ENCODE results near the gene WDR88. TPM values are rescaled to one million over a fixed set of nuclear protein-coding genes. Genes with fewer than 3 reads are reported as not detected.

Gene WDR88
- total and polyA plus RNA-seq, 2 of the 13 experiments (the other 11 are each of a cell fraction or from before 2014, with no cell fraction given) = not detected

- no peaks in the 10 kb centered on the region for H3K9me3 ChIP-seq (ENCODE audit: low read length)
- no peak overlapping the region for H3K4me2 ChIP-seq (ENCODE audit: low read depth, low read length)
- H3K9ac ChIP-seq (ENCODE audit: insufficient read depth, low read depth, low read length) = no peak overlapping the region
- WGBS (ENCODE audit: low lambda C conversion rate) = 100% methylated on average over 2 of the region's 3 CpGs
- H3K4me3 ChIP-seq (replicated peaks in 1 of 3; ENCODE audit: insufficient read depth in 1 of 3, low read depth in 2 of 3, low read length in 3 of 3) = no peak overlapping the region
- H4K20me1 ChIP-seq (ENCODE audit: insufficient read depth, low read length) = no peaks in the 10 kb centered on the region
- no peak for TF ChIP-seq ZNF3 (CRISPR knock-in tag; IDR thresholded peaks at IDR 0.05)
- TF ChIP-seq NFRKB (IDR thresholded peaks at IDR 0.05) = no peak
- no peak for TF ChIP-seq FUBP1 (CRISPR knock-in tag; IDR thresholded peaks at IDR 0.05; ENCODE audit: borderline replicate concordance)
- no peak for TF ChIP-seq TAF15 (IDR thresholded peaks at IDR 0.05; ENCODE audit: low read depth, low read length, poor library complexity, severe bottlenecking)
- no peak for TF ChIP-seq ZNF362 (CRISPR knock-in tag; IDR thresholded peaks at IDR 0.05; ENCODE audit: borderline replicate concordance)
- TF ChIP-seq ZNF775 (CRISPR knock-in tag; IDR thresholded peaks at IDR 0.05; ENCODE audit: borderline replicate concordance) = no peak
- H3K27ac ChIP-seq (ENCODE audit: extremely low read length, insufficient read depth, low read length) = no peak overlapping the region
- CTCF ChIA-PET (ENCODE audit: low intra/inter-chr PET ratio, low total read pairs) = no interaction called here
- no peak overlapping the region for H2AFZ ChIP-seq (ENCODE audit: low read length)
- POLR2A ChIA-PET = interaction anchor here (1.0 kb wide), 1 partner anchor 49 kb away, joined by 3 read pairs; no protein-coding TSS in a partner anchor
- H3K4me1 ChIP-seq (ENCODE audit: insufficient read depth, low read length) = peaks cover 25% of the 10 kb centered on the region
- H3K36me3 ChIP-seq (replicated peaks in 1 of 2; ENCODE audit: control insufficient read depth in 1 of 2, insufficient read depth in 2 of 2, low read length in 2 of 2) = peaks cover 4 to 15% of the 10 kb centered on the region in 2 experiments; a peak in 2 of 5 replicates
- FAIRE-seq = no peak
- intact Hi-C loops (cut with micrococcal nuclease; ENCODE audit: unreplicated experiment) (no loop called here), in situ Hi-C loops (cut with HindIII; ENCODE audit: extremely low pct_ligation_motif_present, low pct_unique_long_range_greater_than_20kb) (no loop called here)
- ATAC-seq = no peak
- DNase-seq (ENCODE audit: low spot score) = no peak
- BruUV-seq (replicated peaks) = no TSS peak
- H3K27me3 ChIP-seq (ENCODE audit: control insufficient read depth in 1 of 2, insufficient read depth in 2 of 2, low read length in 2 of 2) = no peaks in the 10 kb centered on the region; a peak in 1 of 5 replicates
- peaks cover 17% of the 10 kb centered on the region for H3K79me2 ChIP-seq (ENCODE audit: insufficient read depth, low read length)
These were observed 46.3 kb upstream of the WDR88 start for GRCh38 chr19:33085570-33086128.
